T-cell (primary cell): ENCODE measurements around the gene PRICKLE2. TPM values are rescaled to one million over a fixed set of nuclear protein-coding genes. Genes with fewer than 3 reads are reported as not detected.

Experiments
- ATAC-seq, 4 experiments: fragments of 200-7000 bp in 3 of 4; fragments of 150-1000 bp in 1 of 4; cut with Tn5 transposase; replicated peaks in 1 of 4; 1 replicate in 3 of 4; 2 replicates in 1 of 4; pipeline ENCODE4 v1.10.0; 2021; ENCODE audit warnings: moderate library complexity in 3 of 4, mild to moderate bottlenecking in 2 of 4, moderate number of reproducible peaks in 1 of 4
- CTCF ChIA-PET, 2 donors: fragments of 300-600 bp; sonication (Branson Sonifier 250); formaldehyde crosslinking; loops; one replicate each; lab custom pipeline; 2022; ENCODE audit warnings: antibody characterized with exemption in 2 of 2; lab: Charles Lee
- POLR2A ChIA-PET, 2 donors: fragments of 300-600 bp; sonication (Branson Sonifier 250); formaldehyde crosslinking; loops; one replicate each; lab custom pipeline; 2022; ENCODE audit warnings: antibody characterized with exemption in 2 of 2; lab: Charles Lee
- DNase-seq, 35 experiments: peaks; one replicate each; pipeline versions ENCODE4 v3.0.0 to v3.0.0-alpha.2; 2013 to 2023
- H3K27ac ChIP-seq: one replicate; pipeline ENCODE4 v1.5.1; 2013; ENCODE audit warnings: low read length
- H3K27me3 ChIP-seq, 2 experiments: replicated peaks in 1 of 2; 1 replicate in 1 of 2; 2 replicates in 1 of 2; pipeline versions ENCODE4 v1.6.1 to v1.7.0; 2013; ENCODE audit warnings: low read length in 1 of 2, mixed read lengths in 1 of 2; ENCODE audit not compliant: control insufficient read depth in 2 of 2, insufficient read depth in 2 of 2; ENCODE audit errors: extremely low read depth in 1 of 2
- H3K36me3 ChIP-seq, 2 donors: 1 replicate in 1 of 2; 2 replicates in 1 of 2; pipeline versions ENCODE4 v1.6.1 to v1.7.0; 2013; ENCODE audit warnings: low read length in 1 of 2; ENCODE audit not compliant: control insufficient read depth in 2 of 2, insufficient read depth in 1 of 2; ENCODE audit errors: extremely low read depth in 1 of 2
- H3K4me1 ChIP-seq, 2 experiments: 1 replicate in 1 of 2; 2 replicates in 1 of 2; pipeline versions ENCODE4 v1.6.1 to v1.7.0; 2013; ENCODE audit warnings: low read length in 2 of 2, mixed read lengths in 1 of 2; ENCODE audit not compliant: insufficient read depth in 2 of 2, control insufficient read depth in 1 of 2; ENCODE audit errors: extremely low read depth in 1 of 2
- H3K4me3 ChIP-seq, 2 donors: 1 replicate in 1 of 2; 2 replicates in 1 of 2; pipeline versions ENCODE4 v1.5.1 to v1.7.0; 2013; ENCODE audit warnings: mild to moderate bottlenecking in 2 of 2, low read length in 1 of 2, moderate library complexity in 1 of 2; ENCODE audit not compliant: control insufficient read depth in 1 of 2; ENCODE audit errors: extremely low read depth in 1 of 2
- H3K9me3 ChIP-seq: 2 replicates; pipeline ENCODE4 v1.7.0; 2013
- H3K27ac Mint-ChIP-seq, 2 donors: one replicate each; pipeline ENCODE4 v1.8.0; 2020 to 2021; ENCODE audit warnings: mild to moderate bottlenecking in 2 of 2, mixed read lengths in 2 of 2
- H3K27me3 Mint-ChIP-seq, 2 donors: one replicate each; pipeline ENCODE4 v1.8.0; 2021 to 2022; ENCODE audit warnings: mixed read lengths in 2 of 2
- H3K36me3 Mint-ChIP-seq: one replicate; pipeline ENCODE4 v1.8.0; 2021; ENCODE audit warnings: mixed read lengths
- H3K4me1 Mint-ChIP-seq, 3 donors: one replicate each; pipeline ENCODE4 v1.8.0; 2020 to 2022; ENCODE audit warnings: mixed read lengths in 3 of 3, mild to moderate bottlenecking in 1 of 3
- H3K4me3 Mint-ChIP-seq, 3 donors: one replicate each; pipeline ENCODE4 v1.8.0; 2020 to 2022; ENCODE audit warnings: mild to moderate bottlenecking in 3 of 3, mixed read lengths in 3 of 3, moderate library complexity in 3 of 3
- H3K9me3 Mint-ChIP-seq, 3 donors: one replicate each; pipeline ENCODE4 v1.8.0; 2020 to 2022; ENCODE audit warnings: mixed read lengths in 3 of 3
- WGBS: methylation state at CpG from one replicate; pipeline ENCODE4 v1.1.5; 2013; ENCODE audit warnings: missing lambda C conversion rate; ENCODE audit not compliant: insufficient coverage; 5-methylcytosine and 5-hydroxymethylcytosine counted together
- total RNA-seq, 35 experiments: library from RNA in 6 of 35; stranded (reverse) in 6 of 35; fragments of 120-200 nt in 1 of 35; gene quantifications; one replicate each; pipeline versions ENCODE4 v1.2.1 to v1.2.4 and lab custom pipeline; 2013 to 2026

Gene PRICKLE2
- total RNA-seq, 5 donors from 2014 or later (not counting 1 experiment from before 2014, with no cell fraction given): 0.06 to 0.13 (median 0.09) TPM; not detected in 2

DNA sequence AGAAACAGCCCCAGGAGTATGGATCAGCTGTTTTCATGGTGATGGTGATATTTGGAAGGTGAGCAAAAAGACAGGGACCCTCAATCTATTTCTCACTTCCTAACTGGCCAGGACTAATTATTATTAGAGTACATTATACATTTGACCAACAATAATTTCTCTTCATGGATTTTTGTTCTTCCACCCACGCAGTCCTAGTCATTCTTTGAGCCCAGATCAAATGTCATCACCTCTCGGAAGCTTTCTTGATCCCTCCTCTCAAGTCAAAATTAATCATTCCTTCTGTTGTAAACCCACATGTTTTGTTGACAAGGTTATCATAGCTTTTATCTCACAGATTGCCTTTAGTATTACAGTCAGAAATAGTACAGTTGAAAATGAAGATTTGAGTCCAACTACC lies 29.2 kb upstream of the PRICKLE2 start:
- Histone ChIP-seq H3K36me3 (no peaks in the 10 kb centered on the region), H3K4me3 (no peak overlapping the region), H3K27me3 (no peaks in the 10 kb centered on the region), H3K4me1 (no peaks in the 10 kb centered on the region), H3K27ac (no peak overlapping the region), H3K9me3 (no peaks in the 10 kb centered on the region)
- WGBS: no CpG with 5 or more reads among the region's 2 CpGs
- POLR2A ChIA-PET: no interaction called here
- Mint-ChIP-seq H3K4me3 (no peak overlapping the region), H3K36me3 (no peaks in the 10 kb centered on the region), H3K27me3 (peaks cover 3% of the 10 kb centered on the region in 2 donors), H3K27ac (no peak overlapping the region), H3K9me3 (peaks cover 0 to 4% (median 0%) of the 10 kb centered on the region in 3 donors), H3K4me1 (no peaks in the 10 kb centered on the region)
- CTCF ChIA-PET: no interaction called here
- DNase-seq (no peak), ATAC-seq (no peak)

DNA sequence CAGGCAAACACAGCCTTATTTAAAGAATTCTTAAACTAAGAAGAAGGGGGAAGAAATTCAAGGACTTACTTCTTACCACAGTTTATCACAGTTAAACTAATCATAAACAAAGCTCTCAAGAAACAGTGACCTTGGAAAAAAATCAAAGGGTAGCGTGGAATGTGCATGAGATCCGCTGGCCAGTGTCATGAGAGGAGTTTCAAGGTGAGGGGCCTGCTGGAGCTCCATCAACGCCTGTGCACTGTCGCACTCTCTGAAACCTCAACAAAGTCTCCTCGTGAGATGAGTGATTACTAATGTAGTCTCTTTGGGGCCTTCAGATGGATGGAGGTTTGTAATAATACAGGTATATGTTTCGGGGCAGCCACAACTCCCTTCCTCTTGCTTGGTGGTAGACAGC lies 28.4 kb upstream of the PRICKLE2 start:
- Mint-ChIP-seq H3K27me3 (peaks cover 3% of the 10 kb centered on the region in 2 donors), H3K4me3 (no peak overlapping the region), H3K36me3 (no peaks in the 10 kb centered on the region), H3K27ac (no peak overlapping the region), H3K4me1 (no peaks in the 10 kb centered on the region), H3K9me3 (peaks cover 0 to 4% (median 0%) of the 10 kb centered on the region in 3 donors)
- 94% methylated on average over 3 of the region's 6 CpGs for WGBS
- Histone ChIP-seq H3K4me1 (no peaks in the 10 kb centered on the region), H3K4me3 (no peak overlapping the region), H3K9me3 (no peaks in the 10 kb centered on the region), H3K27ac (no peak overlapping the region), H3K36me3 (no peaks in the 10 kb centered on the region), H3K27me3 (no peaks in the 10 kb centered on the region)
- DNase-seq: no peak
- no peak for ATAC-seq
- POLR2A ChIA-PET: no interaction called here
- CTCF ChIA-PET: no interaction called here

DNA sequence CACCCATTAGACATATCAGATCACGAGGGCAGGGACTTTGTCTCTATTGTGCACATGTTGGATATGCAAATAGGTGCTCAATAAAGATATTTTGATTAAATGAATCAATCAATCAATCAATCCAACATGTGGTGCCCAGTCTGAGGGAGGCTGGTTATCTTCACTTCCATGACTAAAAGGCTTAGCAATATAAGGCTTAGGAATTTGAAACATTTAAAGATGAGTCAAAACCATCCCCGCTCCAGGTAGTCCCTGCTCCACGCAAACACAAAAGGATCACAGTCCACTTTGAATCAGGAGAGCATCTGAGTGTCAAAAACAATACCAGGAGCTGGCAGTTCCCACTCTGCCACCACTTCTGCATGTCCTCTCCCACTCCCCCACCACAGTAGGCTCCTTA lies 25.8 kb upstream of the PRICKLE2 start:
- DNase-seq: no peak
- ChIA-PET CTCF (no interaction called here), POLR2A (no interaction called here)
- no peak overlapping the region for H3K4me3 Mint-ChIP-seq
- H3K27me3 Mint-ChIP-seq: peaks cover 0 to 3% of the 10 kb centered on the region in 2 donors
- no peak overlapping the region for H3K27ac Mint-ChIP-seq
- no peaks in the 10 kb centered on the region for H3K4me1 Mint-ChIP-seq
- Histone ChIP-seq H3K4me1 (no peaks in the 10 kb centered on the region), H3K9me3 (no peaks in the 10 kb centered on the region), H3K36me3 (no peaks in the 10 kb centered on the region), H3K27ac (no peak overlapping the region), H3K4me3 (no peak overlapping the region), H3K27me3 (no peaks in the 10 kb centered on the region)
- 82% methylated on average over 2 of the region's 3 CpGs for WGBS
- no peak for ATAC-seq
- no peaks in the 10 kb centered on the region for H3K36me3 Mint-ChIP-seq
- H3K9me3 Mint-ChIP-seq: peaks cover 0 to 4% (median 0%) of the 10 kb centered on the region in 3 donors

DNA sequence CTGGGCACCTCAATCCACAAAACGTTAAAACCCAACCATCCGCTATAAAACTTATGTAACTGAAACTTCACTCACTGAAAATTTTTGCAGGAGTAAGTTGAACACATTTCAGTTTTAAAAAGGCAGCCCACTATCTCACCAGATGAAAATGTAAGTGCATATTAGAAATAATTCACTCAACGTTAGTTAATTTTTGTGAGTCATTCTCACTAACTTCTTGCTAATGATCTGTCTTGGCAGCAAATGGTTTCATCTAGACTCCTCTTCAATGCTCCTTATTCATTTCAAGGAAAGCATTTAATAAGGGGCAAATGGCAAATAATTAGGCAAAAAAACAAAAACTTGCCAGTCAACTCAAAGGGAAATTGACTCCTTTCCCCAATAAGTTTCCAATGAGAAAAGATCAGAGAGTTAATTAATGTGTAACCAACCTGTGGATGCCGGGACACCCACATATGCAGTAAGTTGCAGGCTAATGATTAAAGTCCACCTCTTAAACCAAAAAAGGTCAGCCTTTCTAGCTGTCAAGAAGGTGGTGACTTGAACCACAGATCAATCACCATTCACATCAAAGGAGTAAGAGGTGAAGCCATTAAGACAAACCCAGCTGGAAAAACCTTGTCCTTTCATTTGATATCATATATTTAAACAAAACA lies 22.9 kb upstream of the PRICKLE2 start:
- no peaks in the 10 kb centered on the region for H3K9me3 ChIP-seq
- Mint-ChIP-seq H3K36me3 (no peaks in the 10 kb centered on the region), H3K4me3 (no peak overlapping the region), H3K27ac (no peak overlapping the region), H3K4me1 (no peaks in the 10 kb centered on the region), H3K27me3 (peaks cover 0 to 3% of the 10 kb centered on the region in 2 donors), H3K9me3 (no peaks in the 10 kb centered on the region)
- CTCF ChIA-PET: interaction anchor here (0.7 to 0.8 kb wide), 3 partner anchors 18 to 83 kb away, joined by 3 read pairs; no protein-coding TSS in a partner anchor
- H3K27me3 ChIP-seq: no peaks in the 10 kb centered on the region
- POLR2A ChIA-PET: no interaction called here
- no peaks in the 10 kb centered on the region for H3K36me3 ChIP-seq
- no peak for ATAC-seq
- DNase-seq: no peak
- WGBS: no CpG with 5 or more reads among the region's 4 CpGs
- no peak overlapping the region for H3K27ac ChIP-seq
- no peaks in the 10 kb centered on the region for H3K4me1 ChIP-seq
- no peak overlapping the region for H3K4me3 ChIP-seq

DNA sequence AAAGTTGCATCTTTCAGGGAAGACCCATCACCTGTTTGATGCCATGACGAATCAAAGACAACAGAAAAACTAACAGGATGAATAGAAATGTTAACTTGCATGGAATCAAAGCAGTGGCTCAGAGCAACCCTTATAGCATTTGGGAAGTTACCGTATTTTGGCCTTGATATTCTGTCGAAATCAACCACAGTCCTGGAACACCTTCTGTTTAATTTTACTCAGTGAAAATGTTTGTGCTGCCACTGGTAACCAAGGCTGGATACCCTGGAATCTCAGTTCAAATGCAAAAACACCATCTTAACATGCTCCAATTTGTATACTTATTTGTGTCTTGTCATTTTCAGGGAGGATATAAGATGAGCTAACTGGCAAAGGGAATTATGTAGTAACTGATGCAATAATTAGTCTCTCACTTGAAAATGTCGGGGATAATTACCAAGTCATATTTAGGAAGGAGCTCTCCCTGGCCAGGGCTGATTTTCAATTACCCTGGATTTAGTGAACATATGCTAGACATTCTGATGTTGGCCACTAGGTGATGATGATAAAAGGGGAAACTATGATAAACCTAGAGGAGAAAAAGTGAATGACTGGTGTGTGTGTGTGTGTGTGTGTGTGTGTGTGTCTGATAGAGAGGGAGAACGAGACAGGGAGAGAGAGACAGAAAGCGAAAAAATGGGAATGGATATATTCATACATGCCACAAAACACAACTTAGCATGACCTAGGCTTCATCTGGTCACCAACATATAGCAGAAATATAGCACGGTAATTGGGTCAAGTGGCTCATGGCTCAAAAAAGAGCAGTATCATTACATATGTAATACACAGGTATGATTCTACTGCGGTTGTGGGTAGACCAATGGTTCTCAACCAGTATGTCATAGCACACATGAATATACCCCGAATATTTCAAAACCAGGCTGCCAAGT lies 19.0 kb upstream of the PRICKLE2 start:
- Histone ChIP-seq H3K36me3 (no peaks in the 10 kb centered on the region), H3K4me1 (no peaks in the 10 kb centered on the region), H3K4me3 (no peak overlapping the region), H3K27me3 (peaks cover 0 to under 1% of the 10 kb centered on the region in 2 experiments), H3K9me3 (no peaks in the 10 kb centered on the region), H3K27ac (no peak overlapping the region)
- Mint-ChIP-seq H3K27me3 (peaks cover 0 to 3% of the 10 kb centered on the region in 2 donors), H3K36me3 (no peaks in the 10 kb centered on the region), H3K4me1 (no peaks in the 10 kb centered on the region), H3K9me3 (no peaks in the 10 kb centered on the region), H3K27ac (no peak overlapping the region), H3K4me3 (no peak overlapping the region)
- WGBS: 40% methylated on average over 2 of the region's 9 CpGs
- POLR2A ChIA-PET: no interaction called here
- CTCF ChIA-PET: interaction anchor here in 1 of 2 donors (0.6 kb wide), 1 partner anchor 16 kb away, joined by 3 read pairs; no protein-coding TSS in a partner anchor
- no peak for DNase-seq
- no peak for ATAC-seq

DNA sequence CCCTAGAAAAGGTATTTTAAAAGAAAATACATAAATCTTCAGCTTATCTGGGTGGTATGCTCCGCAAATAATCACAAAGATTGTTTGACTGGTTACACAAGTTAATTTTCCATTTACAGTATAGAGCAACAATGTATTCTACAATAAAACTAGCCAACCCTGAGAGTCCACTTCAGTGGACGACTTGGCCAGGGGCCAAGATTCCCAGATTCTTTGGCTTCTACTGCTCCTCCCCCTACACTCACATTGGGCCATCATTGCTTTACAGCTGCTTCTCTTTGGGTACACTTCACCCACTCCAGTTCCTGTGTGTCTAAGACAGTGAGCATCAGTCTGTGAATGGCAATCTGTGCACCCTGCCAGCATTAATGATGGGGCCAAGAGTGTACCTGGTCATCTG lies 17.2 kb upstream of the PRICKLE2 start:
- H3K4me3 ChIP-seq: no peak overlapping the region
- H3K9me3 ChIP-seq: no peaks in the 10 kb centered on the region
- DNase-seq (no peak), ATAC-seq (no peak)
- no peak overlapping the region for H3K27ac Mint-ChIP-seq
- H3K27me3 Mint-ChIP-seq: peaks cover 0 to 3% of the 10 kb centered on the region in 2 donors
- peaks cover 0 to 7% of the 10 kb centered on the region in 2 experiments for H3K27me3 ChIP-seq
- no peak overlapping the region for H3K4me3 Mint-ChIP-seq
- ChIA-PET POLR2A (no interaction called here), CTCF (no interaction called here)
- 40% methylated on average over 1 of the region's 2 CpGs for WGBS
- no peaks in the 10 kb centered on the region for H3K9me3 Mint-ChIP-seq
- H3K36me3 Mint-ChIP-seq: no peaks in the 10 kb centered on the region
- H3K27ac ChIP-seq: no peak overlapping the region
- no peaks in the 10 kb centered on the region for H3K4me1 ChIP-seq
- no peaks in the 10 kb centered on the region for H3K36me3 ChIP-seq
- H3K4me1 Mint-ChIP-seq: no peaks in the 10 kb centered on the region
